GM04504 (cell line): ENCODE results near the gene OOSP4B.
"Not testable (repeated sequence)": the region's sequence is repeated elsewhere in the genome, so short reads cannot be mapped to it uniquely, and the experiment has no call there.

Experiments
- DNase-seq: peaks from one replicate; pipeline ENCODE4 v3.0.0-alpha.2; 2012; ENCODE audit warnings: low read depth

OOSP4B gene

DNA sequence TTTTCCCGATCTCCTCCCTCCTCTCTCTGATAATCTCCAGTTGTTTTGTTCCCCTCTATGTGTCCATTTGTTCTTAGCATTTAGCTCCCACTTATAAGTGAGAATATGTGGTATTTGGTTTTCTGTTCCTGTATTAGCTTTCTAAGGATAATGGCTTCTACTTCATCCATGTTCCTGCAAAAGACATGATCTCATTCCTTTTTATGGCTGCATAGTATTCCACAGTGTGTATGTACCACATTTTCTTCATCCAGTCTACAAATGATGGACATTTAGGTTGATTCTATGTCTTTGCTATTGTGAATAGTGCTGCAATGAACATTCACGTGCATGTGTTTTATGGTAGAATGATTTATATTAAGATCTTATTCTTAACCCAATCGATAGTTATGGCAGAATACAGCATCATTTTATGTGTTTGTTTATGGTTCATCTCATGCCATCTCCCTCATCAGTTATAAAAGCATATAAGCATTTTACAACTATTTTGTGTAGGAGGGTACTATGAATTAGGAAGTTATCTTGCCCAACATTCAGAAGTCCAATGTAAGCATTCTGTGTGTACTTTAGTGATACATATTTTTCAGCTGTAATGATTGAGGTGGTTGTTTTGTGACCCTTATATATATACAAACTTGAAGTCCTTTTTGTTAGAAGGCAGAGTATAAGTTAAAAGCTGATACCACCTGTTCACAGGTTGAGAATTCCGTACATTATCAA is 42.7 kb downstream of the OOSP4B start:
- no peak for DNase-seq

- no peak for DNase-seq
Measured at GRCh38 chr11:60064111-60064510, 47.1 kb downstream of the OOSP4B start.

DNA sequence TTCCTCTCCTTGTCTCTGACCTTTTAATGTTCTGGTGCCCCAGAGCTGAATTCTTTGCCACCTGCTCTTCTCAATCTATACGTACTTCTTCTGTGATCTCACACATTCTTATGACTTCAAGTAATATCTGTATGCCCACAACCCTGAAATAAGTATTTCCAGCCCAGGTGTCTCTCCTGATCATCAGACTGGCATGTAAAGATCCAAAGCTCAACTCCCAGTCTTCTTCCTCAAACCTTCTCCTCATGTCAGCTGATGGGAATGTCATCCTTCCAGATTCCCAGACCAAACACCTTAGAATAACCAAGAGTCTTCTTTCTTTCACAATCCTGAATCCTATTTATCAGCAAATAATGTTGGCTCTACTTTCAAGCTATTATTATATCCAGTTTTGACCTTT is 48.8 kb downstream of the OOSP4B start:
- DNase-seq: no peak

- no peak for DNase-seq
Measured at GRCh38 chr11:60069450-60069849, 52.5 kb downstream of the OOSP4B start.

DNA sequence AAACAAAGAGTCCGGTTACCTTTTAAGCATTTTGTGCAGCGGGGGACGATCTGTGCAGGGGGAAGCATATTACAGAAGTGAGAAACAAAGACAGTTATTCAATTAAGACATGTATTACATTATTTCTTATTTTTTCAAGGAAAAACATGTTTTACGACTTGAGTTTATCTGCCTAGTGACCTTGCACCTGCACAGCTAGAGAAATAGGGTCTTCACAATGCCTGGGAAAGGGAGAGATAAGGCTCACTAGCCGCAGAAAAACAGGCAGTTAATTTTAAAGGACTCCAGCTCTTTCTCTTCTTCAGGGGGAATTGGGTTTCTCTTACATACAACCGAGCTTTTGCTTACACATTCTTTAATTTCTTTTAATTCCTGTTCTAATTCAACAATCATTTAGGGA is 54.7 kb downstream of the OOSP4B start:
- not testable (repeated sequence) for DNase-seq

GRCh38 chr11:60077216-60077817 is 60.3 kb downstream of the OOSP4B start:
- no peak for DNase-seq

DNA sequence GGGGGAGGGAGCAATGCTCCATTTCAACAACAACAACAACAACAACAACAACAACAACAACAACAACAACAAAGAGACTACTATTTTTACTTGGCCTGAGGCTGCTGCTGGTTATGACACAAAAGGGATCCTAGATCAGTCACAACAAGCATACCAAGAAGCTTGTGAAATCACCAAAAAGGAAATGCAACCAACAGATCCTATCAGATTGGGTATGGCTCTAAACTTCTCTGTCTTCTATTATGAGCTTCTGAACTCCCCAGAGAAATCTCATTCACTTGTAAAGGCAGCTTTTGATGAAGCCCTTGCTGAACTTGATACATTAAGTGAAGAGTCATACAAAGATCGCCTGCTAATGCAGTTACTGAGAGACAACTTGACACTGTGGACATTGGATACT is 61.0 kb downstream of the OOSP4B start:
- DNase-seq: no peak

DNA sequence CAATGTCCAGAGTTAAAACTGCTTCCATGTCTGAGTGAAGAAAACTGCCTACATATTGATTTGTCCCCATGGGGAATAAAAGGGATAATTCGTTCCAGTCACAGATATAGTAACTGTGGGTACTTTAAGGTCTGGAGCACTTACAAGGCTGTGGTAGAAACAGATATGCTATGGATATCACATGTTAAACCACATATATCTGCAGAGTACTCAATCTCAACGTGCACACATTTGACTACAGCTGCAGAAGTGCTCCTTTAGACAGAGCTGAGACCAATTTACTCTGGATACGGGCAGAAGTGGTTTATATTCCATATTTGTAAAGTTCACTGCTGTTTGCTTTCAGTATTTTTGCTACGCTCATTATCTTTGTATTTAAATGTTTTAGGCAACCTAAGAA is 61.8 kb downstream of the OOSP4B start:
- DNase-seq: no peak

- DNase-seq: no peak
Measured at GRCh38 chr11:60080535-60080934, 63.6 kb downstream of the OOSP4B start.
